ENCODE results near the gene RBBP8NL.

The RBBP8NL gene

GRCh38 chr20:62455929-62456328, 28.6 kb upstream of the RBBP8NL start:
- no peak overlapping the region for H3K4me3 Mint-ChIP-seq
- no peaks in the 10 kb centered on the region for H3K4me1 Mint-ChIP-seq (ENCODE audit: low read depth)
- H3K27ac Mint-ChIP-seq = no peak overlapping the region
- H3K27me3 Mint-ChIP-seq = peaks cover 8% of the 10 kb centered on the region
- H3K9me3 Mint-ChIP-seq = no peaks in the 10 kb centered on the region
- intact Hi-C loops (cut with micrococcal nuclease) = no loop called here
- H3K36me3 Mint-ChIP-seq (ENCODE audit: low read depth) = no peaks in the 10 kb centered on the region

GRCh38 chr20:62454904-62455636, 27.7 kb upstream of the RBBP8NL start:
- no peaks in the 10 kb centered on the region for H3K36me3 Mint-ChIP-seq (ENCODE audit: low read depth)
- no peaks in the 10 kb centered on the region for H3K9me3 Mint-ChIP-seq
- no peak overlapping the region for H3K4me3 Mint-ChIP-seq
- no peak overlapping the region for H3K27ac Mint-ChIP-seq
- H3K4me1 Mint-ChIP-seq (ENCODE audit: low read depth) = no peaks in the 10 kb centered on the region
- intact Hi-C loops (cut with micrococcal nuclease) = no loop called here
- peaks cover 8% of the 10 kb centered on the region for H3K27me3 Mint-ChIP-seq

GRCh38 chr20:62453186-62453808, 26.0 kb upstream of the RBBP8NL start:
- Mint-ChIP-seq H3K4me1 (ENCODE audit: low read depth) (no peaks in the 10 kb centered on the region), H3K27ac (no peak overlapping the region), H3K36me3 (ENCODE audit: low read depth) (no peaks in the 10 kb centered on the region), H3K9me3 (no peaks in the 10 kb centered on the region), H3K4me3 (no peak overlapping the region), H3K27me3 (peaks cover 12% of the 10 kb centered on the region)
- intact Hi-C loops (cut with micrococcal nuclease) = no loop called here

- H3K9me3 Mint-ChIP-seq = no peaks in the 10 kb centered on the region
- no peak overlapping the region for H3K4me3 Mint-ChIP-seq
- H3K27ac Mint-ChIP-seq = no peak overlapping the region
- intact Hi-C loops (cut with micrococcal nuclease) = no loop called here
- no peaks in the 10 kb centered on the region for H3K4me1 Mint-ChIP-seq (ENCODE audit: low read depth)
- no peaks in the 10 kb centered on the region for H3K36me3 Mint-ChIP-seq (ENCODE audit: low read depth)
- H3K27me3 Mint-ChIP-seq = peaks cover 14% of the 10 kb centered on the region
Measured at GRCh38 chr20:62452475-62453095, 25.2 kb upstream of the RBBP8NL start.

- Mint-ChIP-seq H3K4me3 (no peak overlapping the region), H3K4me1 (ENCODE audit: low read depth) (no peaks in the 10 kb centered on the region), H3K9me3 (no peaks in the 10 kb centered on the region), H3K27ac (no peak overlapping the region), H3K36me3 (ENCODE audit: low read depth) (no peaks in the 10 kb centered on the region), H3K27me3 (peaks cover 14% of the 10 kb centered on the region)
- intact Hi-C loops (cut with micrococcal nuclease) = no loop called here
Measured at GRCh38 chr20:62451970-62452369, 24.6 kb upstream of the RBBP8NL start.

GRCh38 chr20:62451156-62451767, 23.9 kb upstream of the RBBP8NL start:
- intact Hi-C loops (cut with micrococcal nuclease) = no loop called here
- H3K27ac Mint-ChIP-seq = no peak overlapping the region
- H3K36me3 Mint-ChIP-seq (ENCODE audit: low read depth) = no peaks in the 10 kb centered on the region
- peaks cover 14% of the 10 kb centered on the region for H3K27me3 Mint-ChIP-seq
- H3K4me1 Mint-ChIP-seq (ENCODE audit: low read depth) = no peaks in the 10 kb centered on the region
- H3K4me3 Mint-ChIP-seq = no peak overlapping the region
- H3K9me3 Mint-ChIP-seq = no peaks in the 10 kb centered on the region

GRCh38 chr20:62449951-62450691, 22.8 kb upstream of the RBBP8NL start:
- intact Hi-C loops (cut with micrococcal nuclease) = no loop called here
- H3K27ac Mint-ChIP-seq = no peak overlapping the region
- H3K27me3 Mint-ChIP-seq = peaks cover 13% of the 10 kb centered on the region
- no peaks in the 10 kb centered on the region for H3K9me3 Mint-ChIP-seq
- H3K4me3 Mint-ChIP-seq = no peak overlapping the region
- H3K4me1 Mint-ChIP-seq (ENCODE audit: low read depth) = no peaks in the 10 kb centered on the region
- H3K36me3 Mint-ChIP-seq (ENCODE audit: low read depth) = no peaks in the 10 kb centered on the region

- no peak overlapping the region for H3K27ac Mint-ChIP-seq
- H3K36me3 Mint-ChIP-seq (ENCODE audit: low read depth) = no peaks in the 10 kb centered on the region
- no peak overlapping the region for H3K4me3 Mint-ChIP-seq
- intact Hi-C loops (cut with micrococcal nuclease) = no loop called here
- no peaks in the 10 kb centered on the region for H3K9me3 Mint-ChIP-seq
- no peaks in the 10 kb centered on the region for H3K4me1 Mint-ChIP-seq (ENCODE audit: low read depth)
- peaks cover 11% of the 10 kb centered on the region for H3K27me3 Mint-ChIP-seq
Measured at GRCh38 chr20:62448788-62449187, 21.4 kb upstream of the RBBP8NL start.

GRCh38 chr20:62448038-62448437, 20.7 kb upstream of the RBBP8NL start:
- Mint-ChIP-seq H3K4me3 (no peak overlapping the region), H3K9me3 (no peaks in the 10 kb centered on the region)
- intact Hi-C loops (cut with micrococcal nuclease) = no loop called here

GRCh38 chr20:62446888-62447869, 19.8 kb upstream of the RBBP8NL start:
- intact Hi-C loops (cut with micrococcal nuclease) = no loop called here
- H3K4me3 Mint-ChIP-seq = no peak overlapping the region
- no peaks in the 10 kb centered on the region for H3K9me3 Mint-ChIP-seq
- H3K27ac Mint-ChIP-seq = no peak overlapping the region
- H3K27me3 Mint-ChIP-seq = peaks cover 12% of the 10 kb centered on the region
- no peaks in the 10 kb centered on the region for H3K36me3 Mint-ChIP-seq (ENCODE audit: low read depth)
- H3K4me1 Mint-ChIP-seq (ENCODE audit: low read depth) = no peaks in the 10 kb centered on the region

More at GRCh38 chr20:62448038-62448437, 20.7 kb upstream of the RBBP8NL start:
- H3K27me3 Mint-ChIP-seq = peaks cover 11% of the 10 kb centered on the region
- no peaks in the 10 kb centered on the region for H3K36me3 Mint-ChIP-seq (ENCODE audit: low read depth)
- no peak overlapping the region for H3K27ac Mint-ChIP-seq
- H3K4me1 Mint-ChIP-seq (ENCODE audit: low read depth) = no peaks in the 10 kb centered on the region

- H3K27ac Mint-ChIP-seq = no peak overlapping the region
- H3K36me3 Mint-ChIP-seq (ENCODE audit: low read depth) = no peaks in the 10 kb centered on the region
- H3K27me3 Mint-ChIP-seq = peaks cover 11% of the 10 kb centered on the region
- intact Hi-C loops (cut with micrococcal nuclease) = no loop called here
- H3K4me3 Mint-ChIP-seq = no peak overlapping the region
- no peaks in the 10 kb centered on the region for H3K9me3 Mint-ChIP-seq
- H3K4me1 Mint-ChIP-seq (ENCODE audit: low read depth) = no peaks in the 10 kb centered on the region
Measured at GRCh38 chr20:62446481-62446880, 19.1 kb upstream of the RBBP8NL start.

- H3K27me3 Mint-ChIP-seq = peaks cover 9% of the 10 kb centered on the region
- no peak overlapping the region for H3K4me3 Mint-ChIP-seq
- H3K27ac Mint-ChIP-seq = no peak overlapping the region
- no peaks in the 10 kb centered on the region for H3K9me3 Mint-ChIP-seq
- no peaks in the 10 kb centered on the region for H3K36me3 Mint-ChIP-seq (ENCODE audit: low read depth)
- H3K4me1 Mint-ChIP-seq (ENCODE audit: low read depth) = no peaks in the 10 kb centered on the region
- intact Hi-C loops (cut with micrococcal nuclease) = no loop called here
Measured at GRCh38 chr20:62445553-62446340, 18.4 kb upstream of the RBBP8NL start.

Data from dendritic cell treated with granulocyte-macrophage colony-stimulating factor and Interleukin-4, amounts not matched to agents 40 ng/mL and 50 ng/mL, for 4 days (primary cell).